HEK293T (cell line): ENCODE data around the gene RTN4RL1.

Experiments
- FOXA1 ChIP-seq: fragments of 450-650 bp; IDR thresholded peaks from 2 replicates; pipeline ENCODE4 v1.6.1; 2016; ENCODE audit warnings: mild to moderate bottlenecking
- FOXK2 ChIP-seq: fragments of 450-650 bp; IDR thresholded peaks from 2 replicates; pipeline ENCODE4 v1.6.1; 2016; ENCODE audit warnings: mild to moderate bottlenecking
- ZNF384 ChIP-seq: fragments of 450-650 bp; IDR thresholded peaks from 2 replicates; pipeline ENCODE4 v1.6.1; 2016

DNA sequence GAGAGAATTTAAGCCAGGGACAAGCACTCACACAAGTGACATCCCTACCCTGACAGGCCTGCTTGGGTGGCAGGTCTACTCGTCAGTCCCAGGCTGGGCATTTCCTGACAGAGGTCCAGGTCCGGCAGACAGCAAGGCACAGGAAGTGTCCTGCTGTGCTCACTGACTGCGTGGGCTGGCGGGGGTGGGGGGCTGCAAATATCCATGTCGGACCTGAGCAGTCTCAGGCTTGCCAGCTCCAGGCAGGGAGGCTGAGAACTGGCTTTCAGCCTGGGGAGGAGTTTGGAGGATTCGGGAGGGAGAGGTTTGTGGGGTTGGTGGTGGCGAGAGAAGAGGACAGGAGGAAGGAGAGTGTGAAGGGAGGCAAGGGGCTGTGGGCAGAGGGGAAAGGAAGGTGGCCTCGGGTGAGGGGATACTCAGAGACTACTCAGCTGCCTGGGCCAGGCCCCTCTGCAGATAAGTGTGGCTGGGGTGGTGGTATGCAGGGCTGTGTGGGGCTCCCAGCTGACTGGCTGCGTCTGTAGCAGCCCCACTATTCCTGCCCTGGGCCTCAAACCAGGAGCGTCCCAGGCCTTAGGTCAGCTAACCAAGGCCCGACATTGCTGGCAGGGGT lies 37.5 kb upstream of the RTN4RL1 start:
- TF ChIP-seq FOXK2: no peak
- TF ChIP-seq ZNF384: no peak
- no peak for TF ChIP-seq FOXA1
